Measurements from ENCODE around the gene SOX14. TPM values are rescaled to one million over a fixed set of nuclear protein-coding genes. Genes with fewer than 3 reads are reported as not detected.

Gene SOX14
- total RNA-seq, 1 donor from 2014 or later = not detected

GRCh38 chr3:137815251-137815650, 51.1 kb downstream of the SOX14 start:
- Mint-ChIP-seq H3K27me3 (ENCODE audit: insufficient read depth, low read depth) (peaks cover 4% of the 10 kb centered on the region), H3K27ac (no peak overlapping the region), H3K9me3 (no peaks in the 10 kb centered on the region), H3K4me1 (no peaks in the 10 kb centered on the region), H3K4me3 (no peak overlapping the region), H3K36me3 (no peaks in the 10 kb centered on the region)
- Histone ChIP-seq H3K36me3 (no peaks in the 10 kb centered on the region), H3K9me3 (ENCODE audit: low read depth) (no peaks in the 10 kb centered on the region), H2AFZ (replicated peaks) (no peak overlapping the region), H3K4me3 (no peak overlapping the region), H3K27ac (no peak overlapping the region), H3K9ac (no peak overlapping the region), H4K20me1 (ENCODE audit: low read depth) (no peaks in the 10 kb centered on the region), H3K79me2 (ENCODE audit: low read depth) (no peaks in the 10 kb centered on the region), H3K4me1 (no peaks in the 10 kb centered on the region), H3F3A (ENCODE audit: low read depth) (no peaks in the 10 kb centered on the region), H3K4me2 (no peak overlapping the region), H3K27me3 (no peaks in the 10 kb centered on the region)
- TF ChIP-seq EZH2phosphoT487 (IDR thresholded peaks at IDR 0.05) (no peak), CTCF (IDR thresholded peaks at IDR 0.05) (no peak), EZH2 (IDR thresholded peaks at IDR 0.05) (no peak)
- DNase-seq (ENCODE audit: low spot score) = no peak

Other genes with a start within 250 kb of the SOX14 start
- not detected in 2 replicates for gene CLDN18, start 245.8 kb downstream of the SOX14 start, total RNA-seq (ENCODE audit: low replicate concordance)

All from neural progenitor cell (in vitro differentiated cells).